Activated CD8-positive, alpha-beta memory T cell treated with anti-CD3 and anti-CD28 coated beads for 4 hours (primary cell): ENCODE results near the gene HOXB1.

Experiments
- DNase-seq, 2 donors: peaks; one replicate each; pipeline ENCODE4 v3.0.0-alpha.2; 2020; ENCODE audit warnings: low read depth in 2 of 2

HOXB1 gene

GRCh38 chr17:48554412-48555257, 23.8 kb upstream of the HOXB1 start:
- DNase-seq = no peak

- no peak for DNase-seq
These were observed 23.0 kb upstream of the HOXB1 start for GRCh38 chr17:48553826-48554225.

GRCh38 chr17:48553190-48553547, 22.4 kb upstream of the HOXB1 start:
- no peak for DNase-seq

- no peak for DNase-seq
These were observed 21.8 kb upstream of the HOXB1 start for GRCh38 chr17:48552466-48553189.

- no peak for DNase-seq
These were observed 21.0 kb upstream of the HOXB1 start for GRCh38 chr17:48551596-48552465.

GRCh38 chr17:48551214-48551555, 20.4 kb upstream of the HOXB1 start:
- DNase-seq = no peak

GRCh38 chr17:48550502-48551213, 19.8 kb upstream of the HOXB1 start:
- DNase-seq = no peak

- no peak for DNase-seq
These were observed 19.2 kb upstream of the HOXB1 start for GRCh38 chr17:48549914-48550501.

GRCh38 chr17:48549281-48549630, 18.4 kb upstream of the HOXB1 start:
- DNase-seq = no peak

- DNase-seq = no peak
These were observed 17.9 kb upstream of the HOXB1 start for GRCh38 chr17:48548523-48549280.

- no peak for DNase-seq
These were observed 17.2 kb upstream of the HOXB1 start for GRCh38 chr17:48547808-48548522.

GRCh38 chr17:48546924-48547807, 16.4 kb upstream of the HOXB1 start:
- DNase-seq = no peak

GRCh38 chr17:48546137-48546923, 15.5 kb upstream of the HOXB1 start:
- DNase-seq = no peak

- no peak for DNase-seq
These were observed 14.7 kb upstream of the HOXB1 start for GRCh38 chr17:48545539-48545938.

GRCh38 chr17:48545022-48545375, 14.2 kb upstream of the HOXB1 start, which contains the start of gene HOXB2:
Gene HOXB2, minus strand, starts transcription at chr17:48545109. Its CDS starts 198 bp downstream, at chr17:48544911.
- no peak for DNase-seq

GRCh38 chr17:48544349-48545021, 13.7 kb upstream of the HOXB1 start:
- DNase-seq = no peak

GRCh38 chr17:48543854-48544348, 13.1 kb upstream of the HOXB1 start:
- DNase-seq = no peak
